ENCODE results near the gene SNCG.
"Not testable (repeated sequence)": the region's sequence is repeated elsewhere in the genome, so short reads cannot be mapped to it uniquely, and the experiment has no call there.

Gene SNCG

DNA sequence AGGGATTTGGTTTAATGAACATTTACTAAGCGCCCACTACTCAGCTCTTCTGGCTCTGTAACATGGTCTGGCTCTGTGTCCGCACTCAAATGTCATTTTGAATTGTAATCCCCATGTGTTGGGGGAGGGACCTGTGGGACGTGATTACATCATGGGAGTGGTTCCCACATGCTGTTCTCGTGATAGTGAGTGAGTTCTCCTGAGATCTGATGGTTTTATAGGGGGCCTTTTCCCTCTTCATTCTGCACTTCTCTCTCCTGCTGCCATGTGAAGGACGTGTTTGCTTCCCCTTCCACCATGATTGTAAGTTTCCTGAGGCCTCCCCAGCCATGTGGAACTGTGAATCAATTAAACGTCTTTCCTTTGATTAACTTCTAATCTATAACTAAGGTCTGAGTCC, 22.6 kb downstream of the SNCG start:
- not testable (repeated sequence) for H3K9me3 ChIP-seq (replicated peaks in 1 of 2; ENCODE audit: control insufficient read depth in 2 of 2, insufficient read depth in 1 of 2, low read depth in 1 of 2, low read length in 2 of 2); H4K91ac ChIP-seq (ENCODE audit: low read depth, low read length, poor library complexity); H4K8ac ChIP-seq (ENCODE audit: low read depth, low read length); H3K36me3 ChIP-seq (replicated peaks in 1 of 2; ENCODE audit: control insufficient read depth in 2 of 2, insufficient read depth in 2 of 2, low read length in 2 of 2); H3K14ac ChIP-seq (ENCODE audit: low read length); H3K4me1 ChIP-seq (ENCODE audit: control insufficient read depth in 2 of 2, insufficient read depth in 1 of 2, low read depth in 1 of 2, low read length in 2 of 2); H2BK5ac ChIP-seq (ENCODE audit: low read length); H3K4ac ChIP-seq (ENCODE audit: low read length); H3K4me3 ChIP-seq (ENCODE audit: low read length in 2 of 2); H3K18ac ChIP-seq (ENCODE audit: low read length); H2AFZ ChIP-seq (ENCODE audit: low read length); H3K4me2 ChIP-seq (ENCODE audit: insufficient read depth, low read length, poor library complexity, severe bottlenecking); H2AK5ac ChIP-seq (ENCODE audit: low read depth, low read length); H3K27me3 ChIP-seq (ENCODE audit: control insufficient read depth in 3 of 3, insufficient read depth in 3 of 3, low read depth in 1 of 3, low read length in 3 of 3); H2BK120ac ChIP-seq (ENCODE audit: low read depth, low read length); H3K23ac ChIP-seq (ENCODE audit: low read depth, low read length, poor library complexity); DNase-seq (ENCODE audit: low spot score); H3K27ac ChIP-seq (replicated peaks; ENCODE audit: low read length); H2BK12ac ChIP-seq (ENCODE audit: low read length); H3K9ac ChIP-seq (ENCODE audit: low read depth, low read length, poor library complexity); H2BK15ac ChIP-seq (ENCODE audit: low read length); H3K79me1 ChIP-seq (ENCODE audit: low read depth, low read length)
- WGBS, 2 donors (ENCODE audit: extremely low coverage in 2 of 2, insufficient read length in 2 of 2, insufficient replicate concordance in 1 of 2): no CpG with 5 or more reads among the region's 6 CpGs

DNA sequence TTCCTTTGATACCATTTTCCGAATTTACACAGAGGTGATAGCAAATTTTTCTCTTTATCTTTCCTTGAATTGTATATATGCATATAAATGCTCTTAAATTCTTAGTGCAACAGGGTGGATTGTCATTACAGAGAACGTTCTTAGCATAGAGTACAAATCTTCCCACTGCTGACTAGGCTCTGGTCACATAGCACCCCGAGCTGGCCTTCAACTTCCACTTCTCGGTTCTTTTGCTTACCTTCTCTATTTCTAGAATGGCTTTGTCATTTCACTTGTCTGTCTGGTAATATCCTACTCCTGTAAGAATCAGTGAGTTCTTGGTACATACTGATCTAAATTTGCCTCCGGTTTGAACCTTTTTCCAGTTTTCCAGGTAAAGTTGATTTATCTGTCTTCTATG, 23.3 kb downstream of the SNCG start:
- no peaks in the 10 kb centered on the region for H3K9me3 ChIP-seq (replicated peaks in 1 of 2; ENCODE audit: control insufficient read depth in 2 of 2, insufficient read depth in 1 of 2, low read depth in 1 of 2, low read length in 2 of 2)
- no peak overlapping the region for H3K4me2 ChIP-seq (ENCODE audit: insufficient read depth, low read length, poor library complexity, severe bottlenecking)
- no peak overlapping the region for H3K18ac ChIP-seq (ENCODE audit: low read length)
- no peak for DNase-seq (ENCODE audit: low spot score)
- no peak overlapping the region for H4K8ac ChIP-seq (ENCODE audit: low read depth, low read length)
- H2AK5ac ChIP-seq (ENCODE audit: low read depth, low read length): no peak overlapping the region
- H3K14ac ChIP-seq (ENCODE audit: low read length): no peak overlapping the region
- H3K4me1 ChIP-seq (ENCODE audit: control insufficient read depth in 2 of 2, insufficient read depth in 1 of 2, low read depth in 1 of 2, low read length in 2 of 2): no peaks in the 10 kb centered on the region
- H2BK15ac ChIP-seq (ENCODE audit: low read length): no peak overlapping the region
- H3K9ac ChIP-seq (ENCODE audit: low read depth, low read length, poor library complexity): no peak overlapping the region
- H2AFZ ChIP-seq (ENCODE audit: low read length): no peak overlapping the region
- no peak overlapping the region for H2BK120ac ChIP-seq (ENCODE audit: low read depth, low read length)
- H3K36me3 ChIP-seq (replicated peaks in 1 of 2; ENCODE audit: control insufficient read depth in 2 of 2, insufficient read depth in 2 of 2, low read length in 2 of 2): no peaks in the 10 kb centered on the region
- H3K79me1 ChIP-seq (ENCODE audit: low read depth, low read length): no peaks in the 10 kb centered on the region
- no CpG with 5 or more reads among the region's 5 CpGs for WGBS, 2 donors (ENCODE audit: extremely low coverage in 2 of 2, insufficient read length in 2 of 2, insufficient replicate concordance in 1 of 2)
- no peak overlapping the region for H2BK12ac ChIP-seq (ENCODE audit: low read length)
- no peaks in the 10 kb centered on the region for H3K27me3 ChIP-seq (ENCODE audit: control insufficient read depth in 3 of 3, insufficient read depth in 3 of 3, low read depth in 1 of 3, low read length in 3 of 3)
- no peak overlapping the region for H2BK5ac ChIP-seq (ENCODE audit: low read length)
- no peak overlapping the region for H4K91ac ChIP-seq (ENCODE audit: low read depth, low read length, poor library complexity)
- no peak overlapping the region for H3K23ac ChIP-seq (ENCODE audit: low read depth, low read length, poor library complexity)
- no peak overlapping the region for H3K4ac ChIP-seq (ENCODE audit: low read length)
- no peak overlapping the region for H3K4me3 ChIP-seq (ENCODE audit: low read length in 2 of 2)
- no peak overlapping the region for H3K27ac ChIP-seq (replicated peaks; ENCODE audit: low read length)

DNA sequence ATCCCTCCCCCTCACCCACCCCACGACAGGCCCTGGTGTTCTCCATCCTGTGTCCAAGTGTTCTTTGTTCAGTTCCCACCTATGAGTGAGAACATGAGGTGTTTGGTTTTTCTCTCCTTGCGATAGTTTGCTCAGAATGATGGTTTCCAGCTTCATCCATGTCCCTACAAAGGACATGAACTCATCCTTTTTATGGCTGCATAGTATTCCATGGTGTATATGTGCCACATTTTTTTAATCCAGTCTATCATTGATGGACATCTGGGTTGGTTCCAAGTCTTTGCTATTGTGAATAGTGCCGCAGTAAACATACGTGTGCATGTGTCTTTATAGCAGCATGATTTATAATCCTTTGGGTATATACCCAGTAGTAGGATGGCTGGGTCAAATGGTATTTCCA, 26.1 kb downstream of the SNCG start:
- not testable (repeated sequence) for H3K9me3 ChIP-seq (replicated peaks in 1 of 2; ENCODE audit: control insufficient read depth in 2 of 2, insufficient read depth in 1 of 2, low read depth in 1 of 2, low read length in 2 of 2); H3K4ac ChIP-seq (ENCODE audit: low read length); H3K14ac ChIP-seq (ENCODE audit: low read length); H2BK120ac ChIP-seq (ENCODE audit: low read depth, low read length); H4K91ac ChIP-seq (ENCODE audit: low read depth, low read length, poor library complexity); H3K27me3 ChIP-seq (ENCODE audit: control insufficient read depth in 3 of 3, insufficient read depth in 3 of 3, low read depth in 1 of 3, low read length in 3 of 3); H2AK5ac ChIP-seq (ENCODE audit: low read depth, low read length); H3K18ac ChIP-seq (ENCODE audit: low read length); H4K8ac ChIP-seq (ENCODE audit: low read depth, low read length); H3K79me1 ChIP-seq (ENCODE audit: low read depth, low read length); H2BK12ac ChIP-seq (ENCODE audit: low read length); H3K4me2 ChIP-seq (ENCODE audit: insufficient read depth, low read length, poor library complexity, severe bottlenecking); H2BK5ac ChIP-seq (ENCODE audit: low read length); H3K4me1 ChIP-seq (ENCODE audit: control insufficient read depth in 2 of 2, insufficient read depth in 1 of 2, low read depth in 1 of 2, low read length in 2 of 2); H3K36me3 ChIP-seq (replicated peaks in 1 of 2; ENCODE audit: control insufficient read depth in 2 of 2, insufficient read depth in 2 of 2, low read length in 2 of 2); H3K9ac ChIP-seq (ENCODE audit: low read depth, low read length, poor library complexity); H3K27ac ChIP-seq (replicated peaks; ENCODE audit: low read length); H2AFZ ChIP-seq (ENCODE audit: low read length); H3K23ac ChIP-seq (ENCODE audit: low read depth, low read length, poor library complexity); H3K4me3 ChIP-seq (ENCODE audit: low read length in 2 of 2); H2BK15ac ChIP-seq (ENCODE audit: low read length); DNase-seq (ENCODE audit: low spot score)
- no CpG with 5 or more reads among the region's 4 CpGs for WGBS, 2 donors (ENCODE audit: extremely low coverage in 2 of 2, insufficient read length in 2 of 2, insufficient replicate concordance in 1 of 2)

DNA sequence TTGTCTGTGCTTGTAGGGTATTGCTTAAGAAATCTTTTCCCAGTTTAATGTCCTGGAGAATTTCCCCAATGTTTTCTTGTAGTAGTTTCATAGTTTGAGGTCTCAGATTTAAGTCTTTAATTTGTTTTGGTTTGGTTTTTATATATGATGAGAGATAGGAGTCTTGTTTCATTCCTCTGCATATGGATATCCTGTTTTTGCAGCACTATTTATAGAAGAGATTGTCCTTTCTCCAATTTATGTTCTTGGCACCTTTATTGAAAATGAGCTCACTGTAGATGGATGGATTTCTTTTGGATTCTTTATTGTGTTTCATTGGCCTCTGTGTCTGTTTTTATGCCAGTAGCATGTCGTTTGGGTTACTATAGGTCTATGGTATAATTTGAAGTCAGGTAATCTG, 30.1 kb downstream of the SNCG start:
- WGBS, 2 donors (ENCODE audit: extremely low coverage in 2 of 2, insufficient read length in 2 of 2, insufficient replicate concordance in 1 of 2): no CpG with 5 or more reads among the region's 1 CpG
- Histone ChIP-seq H2BK15ac (ENCODE audit: low read length) (no peak overlapping the region), H2AK5ac (ENCODE audit: low read depth, low read length) (no peak overlapping the region), H3K27me3 (ENCODE audit: control insufficient read depth in 3 of 3, insufficient read depth in 3 of 3, low read depth in 1 of 3, low read length in 3 of 3) (no peaks in the 10 kb centered on the region), H4K8ac (ENCODE audit: low read depth, low read length) (no peak overlapping the region), H3K23ac (ENCODE audit: low read depth, low read length, poor library complexity) (no peak overlapping the region), H2AFZ (ENCODE audit: low read length) (no peak overlapping the region), H3K9me3 (replicated peaks in 1 of 2; ENCODE audit: control insufficient read depth in 2 of 2, insufficient read depth in 1 of 2, low read depth in 1 of 2, low read length in 2 of 2) (no peaks in the 10 kb centered on the region), H3K36me3 (replicated peaks in 1 of 2; ENCODE audit: control insufficient read depth in 2 of 2, insufficient read depth in 2 of 2, low read length in 2 of 2) (no peaks in the 10 kb centered on the region), H4K91ac (ENCODE audit: low read depth, low read length, poor library complexity) (no peak overlapping the region), H3K79me1 (ENCODE audit: low read depth, low read length) (no peaks in the 10 kb centered on the region), H3K4me3 (ENCODE audit: low read length in 2 of 2) (no peak overlapping the region), H3K4me1 (ENCODE audit: control insufficient read depth in 2 of 2, insufficient read depth in 1 of 2, low read depth in 1 of 2, low read length in 2 of 2) (no peaks in the 10 kb centered on the region), H2BK120ac (ENCODE audit: low read depth, low read length) (no peak overlapping the region), H3K4me2 (ENCODE audit: insufficient read depth, low read length, poor library complexity, severe bottlenecking) (no peak overlapping the region), H2BK5ac (ENCODE audit: low read length) (no peak overlapping the region), H3K9ac (ENCODE audit: low read depth, low read length, poor library complexity) (no peak overlapping the region), H3K14ac (ENCODE audit: low read length) (no peak overlapping the region), H3K4ac (ENCODE audit: low read length) (no peak overlapping the region), H3K18ac (ENCODE audit: low read length) (no peak overlapping the region), H2BK12ac (ENCODE audit: low read length) (no peak overlapping the region), H3K27ac (replicated peaks; ENCODE audit: low read length) (no peak overlapping the region)
- DNase-seq (ENCODE audit: low spot score): no peak

All from neuronal stem cell (in vitro differentiated cells).